HG03432 (cell line): ENCODE results near the gene TNFRSF4.

Experiments
- ATAC-seq: cut with Tn5 transposase; IDR thresholded peaks from one replicate; pipeline ENCODE4 v1.9.1; 2021; ENCODE audit warnings: mild to moderate bottlenecking, moderate library complexity; ENCODE audit not compliant: unreplicated experiment

Gene TNFRSF4

GRCh38 chr1:1219341-1219740 lies 5.4 kb upstream of the TNFRSF4 start:
- ATAC-seq = no peak

GRCh38 chr1:1218524-1219200 lies 4.7 kb upstream of the TNFRSF4 start:
- ATAC-seq = no peak

GRCh38 chr1:1217621-1218523 lies 3.9 kb upstream of the TNFRSF4 start:
- no peak for ATAC-seq

- ATAC-seq = no peak
Observed at GRCh38 chr1:1216770-1217620, 3.0 kb upstream of the TNFRSF4 start.

- ATAC-seq = no peak
Observed at GRCh38 chr1:1215881-1216605, 2.1 kb upstream of the TNFRSF4 start.

GRCh38 chr1:1215080-1215676 lies 1.2 kb upstream of the TNFRSF4 start:
- ATAC-seq = no peak

GRCh38 chr1:1212780-1213344 lies 1.1 kb downstream of the TNFRSF4 start:
- no peak for ATAC-seq

- no peak for ATAC-seq
Observed at GRCh38 chr1:1211541-1212441, 2.2 kb downstream of the TNFRSF4 start.

GRCh38 chr1:1210726-1211540 lies 3.0 kb downstream of the TNFRSF4 start:
- no peak for ATAC-seq

GRCh38 chr1:1208713-1209433 lies 5.1 kb downstream of the TNFRSF4 start:
- no peak for ATAC-seq

- ATAC-seq = no peak
Observed at GRCh38 chr1:1207571-1207892, 6.4 kb downstream of the TNFRSF4 start.

- ATAC-seq = no peak
Observed at GRCh38 chr1:1206966-1207531, 6.9 kb downstream of the TNFRSF4 start.

GRCh38 chr1:1206376-1206965 lies 7.5 kb downstream of the TNFRSF4 start, which contains the start of gene TNFRSF18:
TSS of gene TNFRSF18 (minus strand) at chr1:1206592. CDS start at chr1:1206571, 21 bp downstream.
- ATAC-seq = no peak

GRCh38 chr1:1205769-1206375 lies 8.1 kb downstream of the TNFRSF4 start:
- ATAC-seq = no peak

- no peak for ATAC-seq
Observed at GRCh38 chr1:1204998-1205768, 8.8 kb downstream of the TNFRSF4 start.
